Measurements from ENCODE around the gene IDI1.
"Not testable (repeated sequence)": the region's sequence is repeated elsewhere in the genome, so short reads cannot be mapped to it uniquely, and the experiment has no call there.

Gene IDI1

DNA sequence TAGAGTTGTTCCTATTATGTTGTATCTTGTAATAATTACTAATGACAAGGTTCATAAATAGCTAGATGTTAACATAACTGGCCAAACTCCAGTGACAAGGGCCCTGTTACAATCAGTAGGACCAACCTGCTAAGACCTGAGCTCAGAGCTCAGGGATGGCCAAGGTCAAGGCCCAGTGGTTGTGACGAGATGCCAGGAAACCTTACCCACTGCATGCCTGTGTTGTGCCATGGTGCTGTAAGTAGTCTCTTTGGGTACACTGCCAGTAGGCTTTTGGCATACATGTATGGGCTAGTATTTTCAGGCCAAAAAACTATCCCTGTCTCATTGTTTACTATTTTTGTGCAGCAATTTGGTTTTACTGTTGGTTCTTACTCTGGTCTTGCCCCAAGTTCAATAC is 15.3 kb downstream of the IDI1 start:
- DNase-seq = no peak

- no peak for DNase-seq
These were observed 19.1 kb downstream of the IDI1 start for GRCh38 chr10:1029838-1030237.

DNA sequence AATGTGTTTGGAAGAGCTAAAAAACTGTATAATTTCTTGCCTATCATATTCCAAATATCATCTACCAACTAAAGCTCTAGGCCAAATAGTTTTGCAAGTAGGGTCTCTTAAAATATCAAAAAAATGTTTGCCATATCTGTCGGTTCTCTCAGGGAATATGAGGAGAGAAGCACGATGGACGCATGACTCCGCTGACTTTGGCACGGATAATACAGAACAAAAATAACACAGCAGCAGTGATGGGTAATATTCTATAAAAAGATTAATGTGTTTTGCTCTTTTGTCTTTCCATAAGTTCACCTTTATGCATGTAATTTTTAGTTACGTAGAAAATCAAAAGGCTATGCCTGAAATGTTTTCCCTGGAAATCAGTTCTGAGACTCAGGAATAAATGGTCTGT is 22.3 kb downstream of the IDI1 start:
- DNase-seq = no peak

- DNase-seq = no peak
These were observed 23.2 kb downstream of the IDI1 start, which contains the start of gene IDI2 for GRCh38 chr10:1025683-1026082. Gene IDI2, minus strand, starts transcription at chr10:1025859. Its CDS starts 1,136 bp downstream, at chr10:1024723.

DNA sequence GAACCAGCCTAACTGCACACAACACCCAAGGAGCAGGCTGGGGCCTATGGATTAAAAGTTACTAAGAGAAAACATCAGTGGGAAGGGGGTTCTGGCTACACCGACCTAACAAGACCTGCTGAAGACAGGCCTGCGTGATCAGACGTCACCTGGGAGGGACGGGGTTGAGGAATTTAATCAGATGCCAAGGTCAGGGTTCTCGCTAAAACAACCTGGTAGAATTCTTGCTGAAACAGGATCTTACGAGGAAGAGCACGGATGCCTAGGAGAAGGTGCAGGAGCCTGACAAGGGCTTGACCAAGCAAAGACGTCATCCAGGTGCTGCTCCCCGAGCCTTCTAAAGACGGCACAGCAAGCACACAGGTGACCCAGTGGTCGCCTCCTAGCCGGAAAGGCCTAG is 24.8 kb downstream of the IDI1 start:
- no peak for DNase-seq

DNA sequence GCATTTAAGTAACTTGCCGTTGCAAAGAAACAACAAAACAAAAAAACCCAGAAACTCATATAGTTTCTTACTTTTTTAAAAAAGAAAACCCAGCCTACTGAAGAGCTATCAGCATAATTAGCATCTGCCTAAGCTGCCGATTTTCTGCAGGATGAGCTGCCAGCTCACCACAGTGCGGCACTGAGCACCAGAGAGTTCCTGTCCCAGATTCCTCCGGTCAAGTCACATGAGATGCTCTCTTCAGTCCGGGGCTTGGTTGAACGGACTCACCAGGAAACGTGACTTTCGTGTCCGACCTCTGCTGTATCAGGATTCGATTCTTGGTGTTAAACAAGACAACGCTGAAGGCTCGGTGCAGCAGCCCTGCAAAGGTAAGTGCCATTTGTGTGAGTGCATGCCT is 26.5 kb downstream of the IDI1 start:
- DNase-seq = no peak

DNA sequence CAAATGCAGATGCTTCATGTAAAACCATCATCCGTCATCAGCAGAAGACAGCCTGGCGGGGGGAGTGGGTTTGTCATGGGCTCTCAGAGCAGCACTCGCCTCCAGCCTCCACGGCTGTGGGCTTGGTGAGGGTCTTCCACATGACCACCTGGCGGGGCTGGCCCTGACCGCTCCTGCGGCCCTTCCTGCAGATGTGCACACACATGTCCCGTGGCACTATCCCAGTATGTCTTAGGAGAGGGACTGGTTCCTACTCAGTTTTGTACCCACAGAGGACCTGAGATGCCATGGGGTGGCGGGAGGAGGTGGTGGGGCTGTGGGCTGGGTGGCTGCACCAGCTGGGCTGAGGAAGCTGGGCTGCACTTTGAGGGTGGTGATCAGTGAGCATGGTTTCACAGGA is 28.0 kb downstream of the IDI1 start:
- DNase-seq = no peak

DNA sequence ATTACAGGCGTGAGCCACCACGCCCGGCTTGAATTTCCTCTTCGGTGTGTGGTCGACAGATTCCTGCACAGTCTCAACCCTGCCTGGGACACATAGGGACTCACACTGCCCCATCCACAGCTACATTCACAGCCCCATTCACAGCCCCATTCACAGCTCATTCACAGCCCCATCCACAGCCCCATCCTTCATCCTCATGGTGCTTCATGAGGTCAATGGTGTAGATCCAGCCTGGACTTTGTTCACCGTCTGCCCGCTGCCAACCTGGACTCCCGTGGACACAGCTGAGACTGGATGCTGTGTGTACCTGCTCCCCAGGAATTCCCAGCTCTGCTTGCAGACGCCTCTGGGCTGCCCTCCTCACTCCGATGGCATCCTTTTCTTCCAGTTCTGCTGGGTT is 28.5 kb downstream of the IDI1 start:
- DNase-seq = no peak

DNA sequence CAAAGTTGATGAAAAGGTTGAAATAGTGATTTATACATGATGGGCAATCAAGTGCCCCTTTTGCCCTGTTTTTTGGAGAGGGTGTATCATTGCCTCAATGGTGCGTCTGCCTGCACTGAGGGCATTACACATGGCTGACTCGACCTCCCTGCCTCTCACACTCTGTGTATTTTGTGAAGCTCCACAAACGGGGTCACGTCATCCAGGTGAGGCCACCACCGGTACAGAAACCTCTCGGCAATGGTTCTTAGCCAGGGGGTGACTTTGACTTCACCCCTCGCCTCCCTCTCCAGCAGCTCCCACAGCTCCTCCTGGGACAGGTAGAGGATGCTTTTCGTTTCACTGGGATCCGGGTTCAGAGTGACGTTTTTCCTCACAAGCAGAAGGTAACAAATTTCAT is 29.6 kb downstream of the IDI1 start:
- DNase-seq = no peak

GRCh38 chr10:1015688-1016087 is 33.2 kb downstream of the IDI1 start:
- DNase-seq = no peak

GRCh38 chr10:1011696-1012095 is 37.2 kb downstream of the IDI1 start:
- no peak for DNase-seq

- no peak for DNase-seq
These were observed 38.2 kb downstream of the IDI1 start for GRCh38 chr10:1010703-1011102.

GRCh38 chr10:1009947-1010346 is 39.0 kb downstream of the IDI1 start:
- DNase-seq = not testable (repeated sequence)

- no peak for DNase-seq
These were observed 39.8 kb downstream of the IDI1 start for GRCh38 chr10:1009071-1009494.

- no peak for DNase-seq
These were observed 41.3 kb downstream of the IDI1 start for GRCh38 chr10:1007583-1007982.

- no peak for DNase-seq
These were observed 42.3 kb downstream of the IDI1 start for GRCh38 chr10:1006573-1006972.

GRCh38 chr10:1003884-1004670 is 44.8 kb downstream of the IDI1 start:
- DNase-seq = no peak

DNA sequence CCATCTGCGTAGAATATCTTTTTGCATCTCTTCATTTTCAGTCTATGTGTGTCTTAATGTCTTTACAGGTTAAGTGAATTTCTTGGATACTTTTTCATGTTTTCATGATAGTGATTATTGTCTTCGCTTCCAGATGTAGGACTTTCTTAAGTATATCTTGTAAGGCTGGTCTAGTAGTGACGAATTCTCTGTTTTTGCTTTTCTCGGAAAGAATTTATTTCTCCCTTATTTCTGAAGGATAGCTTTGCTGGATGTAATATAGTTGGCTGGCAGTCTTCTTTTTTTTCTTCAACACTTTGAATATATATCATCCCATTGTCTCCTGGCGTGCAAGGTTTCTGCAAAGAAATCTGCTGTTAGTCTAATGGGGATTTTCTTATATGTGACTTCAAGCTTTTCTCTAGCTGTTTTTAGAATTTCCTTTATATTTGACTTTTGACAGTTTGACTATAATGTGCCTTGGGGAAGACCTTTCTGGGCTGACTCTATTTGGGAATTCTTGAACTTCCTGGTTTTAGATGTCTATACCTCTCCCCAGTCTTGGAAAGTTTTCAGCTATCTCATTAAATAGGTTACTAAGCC is 46.4 kb downstream of the IDI1 start:
- DNase-seq = no peak

GRCh38 chr10:997266-998022 is 51.5 kb downstream of the IDI1 start:
- no peak for DNase-seq

DNA sequence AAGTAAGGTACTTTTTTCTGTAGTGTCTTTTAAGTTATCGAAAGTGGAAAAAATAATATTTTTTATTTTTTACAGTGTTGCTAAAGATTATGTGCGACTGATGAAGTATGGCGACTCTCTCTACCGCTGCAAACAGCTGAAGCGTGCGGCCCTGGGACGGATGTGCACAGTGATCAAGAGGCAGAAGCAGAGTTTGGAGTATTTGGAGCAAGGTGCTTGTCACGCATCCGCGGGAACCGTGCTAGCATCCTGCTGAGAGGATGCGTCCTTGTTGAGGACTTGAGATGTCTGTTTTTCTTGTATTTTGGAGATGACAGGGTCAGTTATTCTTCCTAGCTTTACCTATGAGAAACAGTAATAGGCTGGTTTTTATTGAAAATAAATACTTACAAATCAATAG is 52.9 kb downstream of the IDI1 start:
- DNase-seq = no peak

DNA sequence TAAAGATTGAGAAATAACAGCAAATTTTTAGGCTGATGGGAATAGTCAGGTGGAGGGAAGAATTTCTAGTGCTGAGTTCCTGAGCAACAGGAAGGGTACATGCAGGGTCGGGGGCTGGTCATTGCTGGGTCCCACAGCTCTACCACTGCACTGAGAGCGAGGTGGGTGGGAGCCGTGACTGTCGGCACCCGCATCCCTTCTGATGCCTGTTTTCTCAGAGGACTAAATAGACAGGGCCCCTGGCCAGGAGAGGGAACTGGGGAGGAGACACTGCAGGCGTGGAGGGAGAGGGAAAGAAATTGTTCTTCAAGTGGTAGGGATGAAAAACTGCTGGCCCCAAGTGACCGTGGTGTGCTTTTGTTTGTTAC is 53.4 kb downstream of the IDI1 start:
- DNase-seq = no peak

DNA sequence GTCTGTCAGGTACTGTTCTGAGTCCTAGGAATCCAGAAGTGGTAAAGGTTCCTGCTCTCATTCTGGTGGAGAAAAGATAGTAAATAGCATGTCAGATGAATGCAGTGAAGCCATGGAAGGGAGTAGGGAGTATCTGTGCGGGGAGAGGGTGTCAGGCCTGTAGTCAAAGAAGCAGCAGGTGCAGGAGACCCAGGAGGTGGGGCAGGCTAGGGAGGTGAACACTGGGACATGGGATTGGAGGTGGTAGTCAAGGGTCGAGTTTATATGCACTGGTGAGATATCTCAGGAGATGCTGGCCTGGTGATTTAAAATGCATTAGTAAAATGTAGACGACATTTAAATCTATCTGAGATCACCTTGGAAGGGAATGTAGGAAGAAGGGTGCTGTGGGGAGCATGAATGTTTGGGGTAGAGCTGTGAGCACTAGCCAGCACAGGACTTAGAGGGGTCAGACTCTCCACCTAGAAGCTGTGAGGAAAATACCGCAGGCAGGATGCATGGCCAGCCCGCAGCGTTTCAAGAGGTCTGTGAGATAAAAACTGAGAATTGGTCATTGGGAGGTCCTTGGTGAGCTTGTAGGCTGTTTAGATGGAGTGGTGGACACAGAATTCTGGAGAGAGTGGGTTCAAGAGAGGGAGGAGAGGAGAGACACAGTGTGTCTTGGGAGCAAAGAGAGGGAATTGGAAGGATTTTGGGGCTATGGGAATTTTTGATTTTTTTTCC is 53.9 kb downstream of the IDI1 start:
- DNase-seq = no peak

- DNase-seq = no peak
These were observed 56.0 kb downstream of the IDI1 start for GRCh38 chr10:992871-993270.
